HG02970 (cell line): ENCODE measurements around the gene AIM2.
"Not testable (repeated sequence)": the region's sequence is repeated elsewhere in the genome, so short reads cannot be mapped to it uniquely, and the experiment has no call there.

Source experiments
- ATAC-seq: cut with Tn5 transposase; IDR thresholded peaks from one replicate; pipeline ENCODE4 v1.9.1; 2021; ENCODE audit warnings: mild to moderate bottlenecking, moderate library complexity, moderate number of reproducible peaks; ENCODE audit not compliant: unreplicated experiment, low FRiP score

AIM2 gene, protein sequence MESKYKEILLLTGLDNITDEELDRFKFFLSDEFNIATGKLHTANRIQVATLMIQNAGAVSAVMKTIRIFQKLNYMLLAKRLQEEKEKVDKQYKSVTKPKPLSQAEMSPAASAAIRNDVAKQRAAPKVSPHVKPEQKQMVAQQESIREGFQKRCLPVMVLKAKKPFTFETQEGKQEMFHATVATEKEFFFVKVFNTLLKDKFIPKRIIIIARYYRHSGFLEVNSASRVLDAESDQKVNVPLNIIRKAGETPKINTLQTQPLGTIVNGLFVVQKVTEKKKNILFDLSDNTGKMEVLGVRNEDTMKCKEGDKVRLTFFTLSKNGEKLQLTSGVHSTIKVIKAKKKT

DNA sequence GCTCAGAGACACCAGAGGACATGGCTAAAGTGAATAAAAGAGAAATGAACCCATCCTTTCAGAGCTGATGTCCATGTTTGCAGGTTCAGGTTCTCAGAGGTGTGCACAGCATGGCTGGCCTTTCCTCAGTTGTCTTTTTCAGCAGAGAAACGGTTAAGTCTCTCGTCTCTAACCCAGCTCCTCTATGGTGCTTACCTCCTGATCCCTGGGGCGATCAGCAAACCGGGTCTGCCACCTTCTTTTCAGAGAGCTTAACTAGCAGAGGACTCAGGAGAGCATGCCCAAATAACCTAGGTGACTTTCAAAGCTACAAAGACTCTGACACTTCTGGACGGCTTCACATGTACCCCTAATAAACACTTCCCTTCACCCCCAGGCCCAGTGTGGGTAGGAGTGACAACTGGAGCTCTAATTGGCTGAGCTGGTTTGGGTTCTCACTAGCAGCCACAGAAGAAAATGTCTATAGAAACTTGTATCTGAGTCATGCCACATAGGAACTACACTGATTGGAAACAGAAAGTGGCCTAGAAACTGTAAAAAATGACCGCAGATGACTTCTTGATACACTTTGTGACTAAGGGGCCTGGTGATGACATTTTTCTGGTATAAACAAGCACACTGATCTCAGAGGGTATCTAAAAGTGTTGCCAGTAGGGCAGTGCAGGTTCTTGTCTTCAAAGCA, at the start of gene AIM2:
AIM2 (minus strand) TSS at position 329 of the 682 bp plus-strand sequence. CDS start 3,267 bp downstream, outside the sequence.
- ATAC-seq, result peak; percentile 80

DNA sequence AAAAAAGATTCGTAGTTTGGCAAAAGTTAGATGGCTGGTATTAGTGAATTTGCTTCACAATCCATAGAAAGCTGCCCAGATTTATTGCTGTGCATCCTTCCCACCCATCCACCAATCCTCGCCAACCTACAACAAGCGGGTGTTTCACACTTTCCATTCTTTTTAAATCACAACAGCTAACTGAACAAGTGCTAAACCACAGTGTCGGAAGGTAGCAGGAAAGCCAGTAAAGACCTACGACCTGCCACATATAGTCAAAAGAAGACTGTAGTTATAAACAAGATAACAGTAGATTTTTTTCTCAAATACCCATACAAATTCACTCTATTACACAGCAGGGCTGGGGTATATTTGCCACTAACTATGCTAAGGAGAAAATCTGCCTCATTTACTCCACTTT, 47.0 kb upstream of the AIM2 start:
- ATAC-seq, result no peak

DNA sequence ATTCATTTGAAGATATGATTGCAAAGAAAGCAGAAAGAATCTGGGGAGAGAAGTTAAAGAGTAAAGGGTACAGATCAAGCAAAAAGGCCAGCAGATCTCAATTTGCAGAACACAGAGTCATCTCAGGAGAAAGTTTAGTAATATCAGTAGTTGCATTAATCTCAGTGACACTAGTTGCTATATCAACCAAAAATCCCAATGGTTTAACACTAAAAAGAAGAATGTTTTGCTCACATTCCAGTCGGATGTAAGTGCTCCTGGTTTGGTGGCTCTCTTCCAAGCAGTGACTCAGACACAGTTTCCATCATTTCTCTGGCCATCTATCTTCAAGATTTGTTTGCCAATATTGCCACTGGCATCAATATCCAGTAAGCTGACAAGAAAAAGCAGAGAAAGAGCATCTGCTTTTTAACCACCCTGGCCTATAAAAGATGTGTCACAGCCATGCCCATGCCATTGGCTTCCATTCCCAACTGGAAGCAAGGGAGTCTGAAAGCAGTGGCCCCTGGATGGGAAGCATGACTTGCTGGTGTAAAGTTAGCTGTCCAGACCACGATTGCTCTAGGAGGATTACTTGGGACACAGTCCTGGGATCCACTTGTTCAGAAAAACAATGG, 45.5 kb upstream of the AIM2 start:
- no peak for ATAC-seq

DNA sequence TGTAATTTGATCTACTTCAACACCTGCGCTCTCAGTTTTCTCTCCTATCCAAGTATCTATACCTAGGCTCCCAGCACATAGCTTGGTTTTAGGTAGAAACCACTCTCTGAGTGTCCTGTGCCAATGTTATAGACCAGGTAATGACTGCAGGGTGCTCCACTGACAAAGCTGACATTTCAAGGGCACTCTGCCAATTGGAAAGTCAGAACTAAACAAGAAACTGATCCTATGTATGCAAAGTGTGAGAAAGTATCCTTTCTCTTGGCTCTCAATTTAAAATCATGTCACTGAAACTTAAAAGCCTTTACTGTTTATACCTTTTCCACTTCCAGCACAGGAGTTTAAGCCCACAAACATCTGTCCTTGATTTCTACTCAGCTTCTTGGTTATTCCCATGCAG, 45.0 kb upstream of the AIM2 start:
- ATAC-seq, result no peak

DNA sequence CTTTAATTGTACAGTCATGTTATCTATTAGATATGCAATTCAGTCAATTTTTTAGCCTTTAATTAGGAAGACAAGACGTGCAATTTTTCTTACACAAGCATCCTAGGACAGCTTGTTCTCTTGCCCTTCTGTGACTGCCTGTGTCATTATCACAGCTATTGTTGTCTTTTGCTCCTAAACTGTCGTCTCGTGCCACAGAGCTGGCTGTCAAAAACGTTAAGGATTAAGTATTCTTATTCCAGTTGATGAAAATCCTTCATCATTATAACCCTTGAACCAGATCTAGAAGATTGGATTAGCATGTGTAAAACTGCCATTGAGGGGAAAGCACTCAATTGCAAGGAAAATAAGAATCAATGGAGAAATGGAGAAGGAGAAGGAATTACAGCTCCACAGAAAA, 43.8 kb upstream of the AIM2 start:
- no peak for ATAC-seq

DNA sequence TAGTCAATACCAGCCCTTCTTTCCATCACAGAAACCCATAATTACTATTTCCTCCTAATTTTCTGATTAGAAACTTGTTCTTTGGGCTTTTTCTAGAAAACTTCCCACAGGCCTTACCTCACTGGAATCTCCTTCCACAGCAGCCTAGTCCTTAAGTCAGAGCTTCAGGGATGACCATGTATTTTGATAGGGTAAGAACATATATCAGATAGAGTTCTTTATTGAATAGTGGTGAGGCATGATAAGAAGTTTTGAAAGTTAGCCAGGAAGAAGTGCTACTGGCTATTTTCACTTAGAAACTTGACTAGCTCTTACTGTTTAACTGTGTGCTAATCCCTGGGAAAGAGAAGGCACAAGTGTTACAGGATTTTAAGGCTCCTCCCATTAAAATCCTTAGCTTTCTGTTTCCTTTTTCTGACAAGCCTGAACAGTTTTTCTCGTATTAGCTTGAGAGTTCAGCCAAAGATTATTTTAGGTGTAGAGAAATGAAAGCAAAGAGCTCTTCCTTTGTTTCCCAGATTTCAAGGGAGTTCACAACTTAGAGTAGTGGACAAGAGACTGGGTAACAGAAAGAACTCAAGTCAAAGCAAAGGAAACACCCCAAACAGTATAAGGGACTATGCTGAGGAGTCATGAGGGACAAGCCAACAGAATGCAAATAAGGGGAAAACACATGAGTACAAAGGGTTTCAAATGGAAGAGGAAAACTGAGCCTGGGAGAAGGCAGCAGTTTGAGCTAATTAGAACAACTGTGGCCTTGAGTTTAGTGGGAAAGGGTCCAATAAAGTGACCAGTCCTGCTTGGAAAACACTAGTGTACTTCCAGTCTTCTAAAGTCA, 37.2 kb upstream of the AIM2 start:
- no peak for ATAC-seq

DNA sequence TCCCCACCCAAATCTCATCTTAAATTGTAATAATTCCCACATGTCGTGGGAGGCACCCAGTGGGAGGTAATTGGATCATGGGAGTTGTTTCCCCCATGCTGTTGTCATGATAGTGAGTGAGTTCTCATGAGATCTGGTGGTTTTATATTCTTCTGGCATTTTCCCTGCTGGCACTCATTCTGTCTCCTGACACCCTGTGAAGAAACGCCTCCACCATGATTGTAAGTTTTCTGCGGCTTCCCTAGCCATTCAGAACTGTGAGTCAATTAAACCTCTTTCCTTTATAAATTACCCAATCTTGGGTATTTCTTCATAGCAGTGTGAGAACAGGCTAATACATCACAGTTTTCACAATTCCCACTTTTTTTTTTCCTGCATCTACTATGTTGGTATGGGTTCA, 26.5 kb upstream of the AIM2 start:
- ATAC-seq, result not testable (repeated sequence)

DNA sequence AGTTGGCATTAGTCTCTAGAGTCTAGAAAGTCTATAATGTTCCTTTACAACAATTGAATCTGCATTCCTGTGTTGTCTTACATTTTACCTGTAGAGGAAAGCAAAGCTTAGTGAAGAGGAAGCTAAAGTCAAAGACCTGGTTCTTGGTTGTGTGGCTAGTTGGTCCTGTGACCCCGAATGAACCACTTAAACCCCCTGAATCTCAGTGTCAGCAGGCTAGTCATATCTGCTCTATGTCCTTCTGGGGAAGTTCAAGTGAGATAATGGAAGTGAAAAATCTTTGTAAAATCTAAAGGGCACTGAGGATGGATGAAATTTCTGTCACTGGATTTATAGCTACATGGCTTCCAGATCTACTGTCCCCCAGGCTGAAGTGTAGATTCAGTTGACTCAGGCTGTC, 24.0 kb upstream of the AIM2 start:
- no peak for ATAC-seq

DNA sequence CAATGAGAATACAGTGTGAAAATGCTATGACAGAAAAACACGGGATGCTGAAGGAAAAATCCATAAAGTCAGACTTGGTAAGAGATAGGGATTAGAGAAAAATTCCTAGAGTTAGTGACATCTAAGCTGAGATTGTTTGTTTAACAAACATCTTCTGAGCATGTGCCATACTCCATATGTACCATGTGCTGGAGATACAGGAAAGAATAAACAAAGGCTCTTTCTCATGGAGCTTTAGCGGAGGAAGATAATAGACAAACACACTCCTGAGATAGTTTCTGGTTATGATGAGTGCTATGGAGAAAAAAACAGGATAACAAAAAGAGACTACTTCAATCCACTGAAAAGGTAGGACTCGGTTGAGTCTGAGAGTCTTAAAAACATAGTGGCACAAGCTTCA, 22.0 kb upstream of the AIM2 start:
- no peak for ATAC-seq

DNA sequence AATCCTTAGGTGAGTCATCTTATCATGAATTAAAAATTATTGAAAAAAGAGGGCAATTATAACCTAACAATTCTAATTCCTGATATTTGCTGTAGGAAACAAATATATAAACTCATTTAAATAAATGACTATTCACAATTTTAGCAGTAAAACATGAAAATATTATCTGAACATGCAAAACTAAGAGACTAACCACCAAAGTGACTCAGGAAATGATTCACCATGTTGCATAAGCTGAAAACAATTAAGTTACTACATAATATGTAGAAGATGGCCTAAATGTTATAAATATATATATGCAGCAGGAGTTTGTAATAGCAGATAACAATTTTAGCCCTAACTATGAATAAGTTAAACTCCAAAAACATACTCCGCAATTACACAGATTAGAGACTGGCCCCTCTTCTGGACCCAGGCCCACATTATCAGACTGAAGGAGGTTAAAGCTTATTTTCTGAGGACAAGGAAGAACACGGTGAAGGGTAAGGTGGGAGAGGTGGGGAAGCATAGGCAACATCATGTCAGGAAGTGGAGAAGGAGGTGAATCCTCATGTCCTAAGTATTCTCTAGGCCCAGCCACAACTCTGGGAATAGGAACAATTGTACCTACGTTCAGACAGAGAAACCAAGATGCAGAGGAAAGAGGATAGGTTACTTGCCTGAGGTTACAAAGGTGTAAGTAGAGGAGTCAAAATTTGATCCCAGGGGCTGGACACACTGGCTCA, 15.6 kb upstream of the AIM2 start:
- no peak for ATAC-seq

DNA sequence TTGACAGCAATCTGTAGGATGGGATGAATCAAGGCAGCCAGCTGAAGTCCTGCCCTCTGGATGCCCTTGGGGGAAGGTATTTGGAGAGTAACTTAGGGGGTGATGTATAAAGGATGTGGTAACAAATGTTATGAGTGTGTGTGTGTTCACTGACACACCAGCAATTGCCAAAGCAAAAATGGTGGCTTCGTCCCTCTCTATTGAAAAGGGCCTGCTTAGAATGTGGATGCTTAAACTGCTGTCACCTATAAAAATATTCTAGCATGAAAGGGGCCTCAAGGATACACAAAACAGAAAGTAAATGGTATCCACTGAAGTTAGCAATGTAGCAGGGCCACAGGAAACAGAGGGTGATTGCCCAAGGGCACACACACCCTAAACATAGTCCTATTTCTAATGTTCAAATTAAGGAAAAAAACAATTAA, 15.1 kb upstream of the AIM2 start:
- no peak for ATAC-seq

DNA sequence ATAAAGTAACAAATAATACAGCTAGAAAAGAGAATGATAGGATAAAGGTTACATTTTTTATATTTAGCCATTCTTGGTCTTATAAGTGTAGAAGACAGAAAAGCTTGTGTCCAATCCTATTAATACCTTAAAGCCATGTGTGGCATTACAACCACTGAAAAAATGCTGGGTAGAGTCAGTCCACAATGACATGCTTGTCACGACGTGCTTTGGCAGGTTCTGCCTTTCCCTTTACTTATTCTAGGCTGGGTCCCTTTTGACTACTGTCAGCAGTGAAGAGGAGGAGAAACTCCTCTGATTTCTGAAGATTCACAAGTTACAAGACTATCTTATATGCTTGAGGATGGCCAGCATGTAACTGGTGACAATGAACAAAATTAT, 14.6 kb upstream of the AIM2 start:
- no peak for ATAC-seq

DNA sequence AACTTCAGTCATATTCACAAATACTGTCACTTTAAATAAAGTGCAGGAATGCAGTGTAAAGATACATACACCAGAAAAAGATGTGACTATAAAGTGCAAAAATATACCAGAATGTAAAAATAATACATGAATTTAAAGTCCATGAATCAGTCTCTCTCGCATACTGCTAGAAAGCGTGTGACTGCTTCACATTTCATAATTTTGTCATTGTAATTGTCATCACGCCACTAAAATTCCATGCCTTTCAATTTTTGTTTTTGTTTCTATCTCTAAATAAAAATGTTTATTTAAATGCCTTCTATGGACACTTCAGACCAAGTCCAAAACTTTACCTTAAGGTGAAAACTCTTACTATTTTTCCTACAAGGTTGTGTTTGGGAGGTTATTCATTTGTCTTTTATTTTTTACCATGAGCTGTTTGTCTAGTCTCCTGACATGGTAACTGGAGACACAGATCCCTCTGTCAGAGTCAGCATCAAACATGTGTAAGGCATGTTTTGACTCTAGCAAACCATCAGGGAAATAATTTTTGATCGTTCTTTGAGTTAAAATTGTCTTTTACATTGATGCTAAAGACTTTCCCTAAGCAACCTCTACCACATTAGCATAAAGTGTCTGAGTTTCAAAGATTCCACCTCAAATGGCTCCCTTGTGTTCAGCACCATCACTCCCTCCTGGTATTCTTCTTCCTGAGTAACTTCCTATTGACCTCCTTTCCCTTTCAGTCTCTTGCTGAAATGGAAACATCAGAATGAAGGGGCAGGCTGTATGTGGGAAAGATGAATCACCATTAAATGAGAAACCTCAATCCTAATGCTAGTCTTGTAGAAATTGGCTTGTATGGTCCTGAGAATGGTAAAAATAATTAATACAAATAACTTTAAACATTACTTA, 14.0 kb upstream of the AIM2 start:
- ATAC-seq, result no peak

DNA sequence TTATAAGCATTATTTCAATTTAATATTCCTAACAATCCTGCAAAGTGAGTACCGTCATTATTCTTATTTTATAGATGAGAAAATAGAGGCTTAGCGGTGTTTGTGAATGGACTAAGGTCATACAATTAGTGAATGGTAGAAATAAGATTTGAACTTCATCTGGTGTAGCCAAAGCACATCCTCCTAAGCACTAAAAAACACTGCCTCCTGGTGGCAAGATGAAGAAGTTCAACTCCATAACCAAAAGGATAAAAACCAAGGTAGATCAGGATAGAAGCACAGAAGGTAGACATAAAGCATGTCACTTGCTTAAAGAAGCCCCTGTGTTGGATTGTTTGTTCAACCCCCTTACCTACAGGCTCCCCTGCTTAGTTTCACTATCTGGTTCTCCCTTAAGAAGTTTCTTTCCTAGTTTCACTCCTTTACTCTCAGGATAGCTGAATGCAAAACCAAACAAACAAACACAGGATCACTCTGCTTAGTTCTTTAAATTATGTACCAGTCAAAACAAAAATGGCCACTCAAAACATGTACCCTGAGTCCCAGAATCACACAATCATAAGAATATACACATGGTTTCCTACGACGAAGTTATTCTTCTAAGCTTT, 12.7 kb upstream of the AIM2 start:
- ATAC-seq, result no peak

DNA sequence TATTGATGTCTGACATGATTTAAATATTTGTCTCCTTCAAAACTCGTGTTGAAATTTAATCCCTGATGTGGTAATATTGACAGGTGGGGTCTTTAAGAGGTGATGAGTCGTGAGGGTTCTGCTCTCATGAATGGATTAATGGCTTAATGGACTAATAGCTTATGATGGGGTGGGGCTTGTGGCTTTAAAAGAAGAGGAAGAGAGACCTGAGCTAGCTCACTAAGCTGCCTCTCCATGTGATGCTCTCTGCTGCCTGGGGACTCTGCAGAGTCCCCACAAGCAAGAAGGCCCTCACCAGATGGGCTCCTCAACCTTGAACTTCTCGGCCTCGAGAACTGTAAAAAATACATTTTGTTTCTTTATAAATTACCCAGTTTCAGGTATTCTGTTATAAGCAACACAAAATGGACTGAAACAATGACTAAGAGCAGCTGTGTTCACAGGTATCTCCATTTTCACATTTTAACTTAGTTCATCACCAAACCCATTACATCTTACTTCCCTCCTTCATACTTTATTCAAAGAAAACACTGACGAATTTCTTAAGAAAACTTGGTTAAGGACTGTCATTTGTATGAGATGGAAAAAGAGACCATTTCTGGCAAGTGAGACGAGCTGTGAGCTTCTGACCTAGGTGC, 12.1 kb upstream of the AIM2 start:
- no peak for ATAC-seq

DNA sequence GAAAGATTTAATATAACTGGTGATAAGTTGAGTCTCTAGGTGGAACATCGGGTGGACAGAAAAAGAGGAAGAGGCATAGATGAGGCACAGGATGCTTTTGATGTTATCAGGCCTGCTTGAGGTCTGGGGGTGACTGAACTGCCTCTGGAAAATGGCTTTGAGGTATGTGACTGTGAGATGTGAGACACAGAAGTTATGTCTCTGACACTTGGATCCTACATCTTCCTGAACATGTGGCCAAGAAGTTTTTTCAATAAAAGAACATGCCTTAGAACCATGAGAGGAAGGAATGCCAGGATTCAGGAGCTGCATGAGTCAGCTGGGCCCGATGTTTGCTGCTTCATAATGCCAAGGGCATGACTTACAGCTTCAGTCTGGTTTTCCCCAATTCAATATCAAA, 11.5 kb upstream of the AIM2 start:
- no peak for ATAC-seq

DNA sequence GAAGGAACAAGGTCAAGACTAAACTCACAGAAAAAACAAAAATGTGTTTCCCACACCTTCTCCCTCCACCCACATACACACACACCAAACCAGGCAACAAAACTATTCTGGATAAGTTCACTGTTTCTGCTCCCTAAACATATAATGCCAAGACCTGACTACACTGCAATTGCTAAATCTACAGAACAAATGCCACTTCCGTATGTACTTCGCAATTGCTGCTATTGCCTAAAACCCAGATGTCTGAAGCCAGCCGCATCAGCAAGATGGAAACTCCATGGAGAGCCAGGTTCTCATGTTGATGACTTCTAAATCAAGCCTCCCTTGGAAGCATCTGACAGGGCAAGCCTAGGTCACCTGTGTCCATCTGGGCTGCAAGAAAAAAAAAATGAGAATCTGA, 8.3 kb upstream of the AIM2 start:
- no peak for ATAC-seq

DNA sequence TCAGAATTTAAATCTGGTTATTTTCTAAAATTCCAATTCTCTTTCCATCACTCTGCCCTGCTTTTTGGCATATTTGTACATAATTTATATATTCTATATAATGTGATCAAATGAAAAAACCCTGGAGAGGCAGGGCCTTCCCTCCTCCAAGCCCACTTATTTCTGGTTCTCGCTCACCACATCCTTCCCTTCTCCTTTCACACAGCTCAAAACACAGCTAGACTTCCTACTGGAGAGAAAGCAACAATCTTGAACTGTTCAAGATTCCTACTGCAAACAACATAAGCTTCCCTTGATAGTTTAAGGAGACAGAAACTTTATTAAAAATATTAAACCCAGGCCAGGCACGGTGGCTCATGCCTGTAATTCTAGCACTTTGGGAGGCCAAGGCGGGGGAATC, 7.6 kb upstream of the AIM2 start:
- no peak for ATAC-seq
